BJ (cell line): Measurements from ENCODE around the gene EPHA3. TPM values are rescaled to one million over a fixed set of nuclear protein-coding genes. Genes with fewer than 3 reads are reported as not detected.

ENCODE experiments used
- CTCF ChIA-PET: fragments of 350-600 bp; formaldehyde crosslinking; extraction: SDS; loops from one replicate; lab custom pipeline; 2021; ENCODE audit warnings: antibody characterized with exemption, inconsistent platforms; lab: Yijun Ruan, JAX
- POLR2A ChIA-PET: fragments of 300-600 bp; sonication (Branson Sonifier 250); formaldehyde crosslinking; extraction: SDS; loops from one replicate; lab custom pipeline; 2021; ENCODE audit warnings: antibody characterized with exemption; lab: Charles Lee
- DNase-seq: peaks from one replicate; pipeline ENCODE4 v3.0.0-alpha.2; 2011; ENCODE audit warnings: low read depth
- H3K27me3 ChIP-seq: 2 replicates; pipeline ENCODE4 v1.6.0; 2011; ENCODE audit warnings: low read length; ENCODE audit not compliant: control insufficient read depth, insufficient read depth
- H3K36me3 ChIP-seq: 2 replicates; pipeline ENCODE4 v1.5.1; 2011; ENCODE audit warnings: low read length; ENCODE audit not compliant: control insufficient read depth, insufficient read depth
- H3K4me3 ChIP-seq: 2 replicates; pipeline ENCODE4 v1.5.1; 2011; ENCODE audit warnings: low read depth, mild to moderate bottlenecking, control low read depth, low read length
- polyA plus RNA-seq: library from polyadenylated mRNA; depleted of rRNA; stranded (reverse); fragments of >200 nt; gene quantifications from 2 replicates; pipeline ENCODE4 v1.2.3, GENCODE V29; 2011
- TF ChIP-seq, protein P1 (sequence below): IDR thresholded peaks from 2 replicates; pipeline ENCODE4 v1.5.1; 2011; ENCODE audit warnings: low read depth, mild to moderate bottlenecking, control low read depth, inconsistent platforms, low read length, moderate library complexity; ENCODE audit not compliant: insufficient read depth

The EPHA3 gene
- polyA plus RNA-seq, 1 experiment = 0.12 TPM

DNA sequence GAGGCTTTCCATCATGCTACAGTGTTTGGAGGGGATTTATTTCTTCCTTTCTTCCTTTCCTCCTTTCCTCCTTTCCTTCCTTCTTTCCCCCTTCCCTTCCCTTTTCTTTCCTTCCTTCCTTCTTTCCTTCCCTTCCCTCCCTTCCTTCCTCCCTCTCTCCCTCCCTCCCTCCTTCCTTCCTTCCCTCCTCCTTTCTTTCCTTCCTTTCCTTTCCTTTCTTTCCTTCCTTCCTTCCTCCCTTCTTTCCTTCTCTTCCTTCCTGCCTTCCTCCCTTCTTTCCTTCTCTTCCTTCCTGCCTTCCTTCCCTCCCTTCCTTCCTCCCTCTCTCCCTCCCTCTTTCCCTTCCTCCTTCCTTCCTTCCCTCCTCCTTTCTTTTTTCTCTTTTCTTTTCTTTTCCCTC, 127.2 kb downstream of the EPHA3 start:
- POLR2A ChIA-PET = no interaction called here
- H3K27me3 ChIP-seq = no peaks in the 10 kb centered on the region
- TF ChIP-seq, protein P1, sequence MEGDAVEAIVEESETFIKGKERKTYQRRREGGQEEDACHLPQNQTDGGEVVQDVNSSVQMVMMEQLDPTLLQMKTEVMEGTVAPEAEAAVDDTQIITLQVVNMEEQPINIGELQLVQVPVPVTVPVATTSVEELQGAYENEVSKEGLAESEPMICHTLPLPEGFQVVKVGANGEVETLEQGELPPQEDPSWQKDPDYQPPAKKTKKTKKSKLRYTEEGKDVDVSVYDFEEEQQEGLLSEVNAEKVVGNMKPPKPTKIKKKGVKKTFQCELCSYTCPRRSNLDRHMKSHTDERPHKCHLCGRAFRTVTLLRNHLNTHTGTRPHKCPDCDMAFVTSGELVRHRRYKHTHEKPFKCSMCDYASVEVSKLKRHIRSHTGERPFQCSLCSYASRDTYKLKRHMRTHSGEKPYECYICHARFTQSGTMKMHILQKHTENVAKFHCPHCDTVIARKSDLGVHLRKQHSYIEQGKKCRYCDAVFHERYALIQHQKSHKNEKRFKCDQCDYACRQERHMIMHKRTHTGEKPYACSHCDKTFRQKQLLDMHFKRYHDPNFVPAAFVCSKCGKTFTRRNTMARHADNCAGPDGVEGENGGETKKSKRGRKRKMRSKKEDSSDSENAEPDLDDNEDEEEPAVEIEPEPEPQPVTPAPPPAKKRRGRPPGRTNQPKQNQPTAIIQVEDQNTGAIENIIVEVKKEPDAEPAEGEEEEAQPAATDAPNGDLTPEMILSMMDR = no peak
- H3K4me3 ChIP-seq = no peak overlapping the region
- no peaks in the 10 kb centered on the region for H3K36me3 ChIP-seq
- CTCF ChIA-PET = no interaction called here
- no peak for DNase-seq

DNA sequence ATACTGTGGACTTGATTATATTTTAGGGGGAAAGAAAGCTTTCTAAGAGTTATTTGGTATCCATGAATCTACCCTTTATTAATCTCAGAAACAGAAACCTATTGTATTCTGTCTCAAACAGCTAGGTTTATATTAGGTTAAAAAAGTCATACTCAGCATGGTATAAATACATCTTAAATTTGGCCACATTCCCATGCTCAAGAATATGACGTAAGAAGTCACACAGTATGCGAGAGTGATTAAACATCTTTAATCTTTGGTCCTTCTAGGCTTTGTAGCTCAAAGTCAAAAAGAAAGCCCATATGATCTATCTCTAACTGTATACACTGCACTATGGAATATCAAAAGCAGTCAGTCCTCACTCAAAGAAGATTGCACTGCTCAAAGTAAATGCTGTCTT, 131.4 kb downstream of the EPHA3 start:
- DNase-seq = no peak

DNA sequence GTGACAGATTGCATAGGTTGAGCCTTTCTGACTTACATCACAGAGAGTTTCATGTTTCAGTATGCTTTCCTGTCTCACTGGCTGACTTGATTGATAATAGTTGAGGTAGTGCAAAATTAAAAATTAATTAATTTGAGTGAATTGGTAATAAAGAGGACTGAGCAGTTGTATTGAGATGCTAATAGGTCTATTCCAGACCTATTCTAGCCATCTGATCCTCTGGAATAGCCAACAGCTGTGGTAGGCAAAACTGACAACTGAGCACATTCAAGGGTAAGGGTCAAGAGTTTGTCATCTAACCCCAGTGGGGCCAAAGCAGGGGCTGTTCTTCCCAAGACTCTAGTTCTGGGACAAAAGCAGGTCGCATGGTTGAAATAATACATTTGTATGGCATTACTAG, 132.4 kb downstream of the EPHA3 start:
- Histone ChIP-seq H3K27me3 (no peaks in the 10 kb centered on the region), H3K36me3 (no peaks in the 10 kb centered on the region), H3K4me3 (no peak overlapping the region)
- DNase-seq = no peak
- CTCF ChIA-PET = no interaction called here
- POLR2A ChIA-PET = no interaction called here
- TF ChIP-seq, protein P1 = no peak

More for the DNA sequence above, 131.4 kb downstream of the EPHA3 start:
- no peak overlapping the region for H3K4me3 ChIP-seq
- H3K36me3 ChIP-seq = no peaks in the 10 kb centered on the region
- H3K27me3 ChIP-seq = no peaks in the 10 kb centered on the region
- ChIA-PET POLR2A (no interaction called here), CTCF (no interaction called here)
- TF ChIP-seq, protein P1 = no peak

DNA sequence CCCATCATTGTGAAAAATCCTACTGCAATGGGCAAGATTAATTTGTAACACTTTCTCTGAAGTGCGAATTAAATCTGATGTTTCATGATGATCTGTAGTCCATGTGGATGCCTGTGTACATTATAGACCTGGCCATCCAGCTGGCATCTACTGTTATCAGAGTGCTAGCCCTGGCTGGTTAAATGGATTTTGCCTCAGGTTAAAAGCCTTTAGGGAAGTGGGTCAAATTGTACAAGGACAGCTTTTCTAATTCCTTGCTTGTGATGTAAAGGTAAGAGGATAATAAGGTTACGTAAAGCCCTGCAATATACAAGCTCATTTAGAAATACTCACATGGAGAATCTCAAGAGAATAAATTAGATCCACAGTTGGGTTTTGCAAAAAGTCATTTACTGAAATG, 138.2 kb downstream of the EPHA3 start:
- ChIA-PET POLR2A (no interaction called here), CTCF (no interaction called here)
- H3K4me3 ChIP-seq = no peak overlapping the region
- no peak for DNase-seq
- H3K36me3 ChIP-seq = no peaks in the 10 kb centered on the region
- TF ChIP-seq, protein P1 = no peak
- H3K27me3 ChIP-seq = no peaks in the 10 kb centered on the region

DNA sequence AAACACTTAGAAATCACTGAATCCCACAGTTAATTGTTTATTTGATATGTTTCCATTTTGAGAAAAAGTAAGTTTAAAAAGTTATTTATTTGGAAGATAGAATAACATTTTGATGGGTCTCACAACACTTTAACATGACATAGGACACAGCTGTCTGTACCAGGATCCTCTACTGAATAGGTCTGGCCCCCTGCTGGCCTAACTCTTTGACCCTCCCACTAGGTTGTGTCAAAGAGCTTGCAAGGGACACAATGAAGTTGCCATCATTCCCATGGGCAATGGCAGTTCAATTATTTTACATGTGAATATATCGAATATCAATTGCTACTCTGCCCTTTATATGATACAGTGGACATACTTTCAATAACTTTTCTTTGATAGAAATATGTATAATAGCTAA, 138.9 kb downstream of the EPHA3 start:
- POLR2A ChIA-PET = no interaction called here
- no peaks in the 10 kb centered on the region for H3K36me3 ChIP-seq
- H3K27me3 ChIP-seq = no peaks in the 10 kb centered on the region
- H3K4me3 ChIP-seq = no peak overlapping the region
- CTCF ChIA-PET = no interaction called here
- no peak for DNase-seq
- TF ChIP-seq, protein P1 = no peak
